Epidermal melanocyte (primary cell): ENCODE measurements around the gene TENM3.

ENCODE experiments used
- DNase-seq: peaks from one replicate; pipeline ENCODE4 v3.0.0; 2011; ENCODE audit warnings: low spot score; ENCODE audit not compliant: insufficient read length

Gene TENM3

GRCh38 chr4:182394181-182394580, 151.0 kb downstream of the TENM3 start:
- no peak for DNase-seq

DNA sequence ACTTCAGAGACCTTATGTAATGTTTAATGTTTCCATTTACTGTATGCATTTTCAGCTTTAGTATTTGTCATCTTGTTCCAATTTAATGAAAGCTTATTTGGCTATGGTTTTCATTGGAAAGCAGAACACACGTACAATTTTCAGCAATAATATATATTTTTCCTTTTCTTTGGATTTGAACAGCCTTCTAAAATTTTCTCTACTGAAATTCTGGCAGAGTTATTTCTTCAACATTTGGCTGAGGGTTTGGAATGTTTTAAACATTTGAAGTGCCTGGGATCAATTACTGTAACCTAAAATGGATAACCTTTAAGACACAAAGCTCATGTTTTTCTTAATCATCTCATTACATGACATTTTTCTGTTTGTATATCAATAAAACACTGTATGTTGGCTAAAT, 156.9 kb downstream of the TENM3 start:
- no peak for DNase-seq

DNA sequence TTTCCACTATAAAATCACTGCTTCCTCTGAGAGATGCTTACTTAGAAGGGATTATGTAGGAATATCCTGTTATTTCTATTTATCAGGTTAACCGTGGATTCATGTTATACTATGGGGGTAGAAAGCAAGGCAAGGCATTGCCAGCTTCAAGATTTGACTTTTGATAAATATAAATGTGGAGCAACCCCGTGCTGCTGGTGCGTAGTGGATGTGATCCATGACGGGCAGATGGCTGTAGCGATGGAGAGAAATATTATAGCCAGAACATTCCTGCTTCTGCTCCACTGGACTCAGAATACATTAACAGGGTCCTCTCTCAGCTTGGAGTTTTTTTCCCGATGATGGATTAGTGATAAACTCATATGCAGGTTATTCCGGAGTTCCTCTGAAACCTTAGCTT, 157.6 kb downstream of the TENM3 start:
- DNase-seq = no peak

GRCh38 chr4:182404376-182404775, 161.2 kb downstream of the TENM3 start:
- DNase-seq = no peak

DNA sequence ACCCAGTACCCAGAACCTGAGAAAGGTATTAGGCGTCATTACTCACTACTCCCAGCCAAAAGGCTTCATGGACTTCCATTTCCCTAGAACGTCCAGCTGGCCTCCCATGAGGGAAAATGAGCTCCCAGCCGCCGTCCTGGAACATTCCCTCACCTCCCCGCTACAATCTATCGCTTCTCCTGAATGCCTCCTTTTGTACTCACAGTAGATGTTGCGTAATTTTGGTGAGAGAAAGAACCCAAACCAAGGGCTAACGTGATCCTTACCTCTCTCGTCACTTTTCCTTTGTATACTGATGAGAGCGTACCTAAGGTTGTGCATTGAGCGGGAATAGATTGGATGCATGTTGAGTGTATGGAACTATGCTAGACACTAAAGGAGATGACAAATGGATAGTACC, 161.9 kb downstream of the TENM3 start:
- DNase-seq = no peak

DNA sequence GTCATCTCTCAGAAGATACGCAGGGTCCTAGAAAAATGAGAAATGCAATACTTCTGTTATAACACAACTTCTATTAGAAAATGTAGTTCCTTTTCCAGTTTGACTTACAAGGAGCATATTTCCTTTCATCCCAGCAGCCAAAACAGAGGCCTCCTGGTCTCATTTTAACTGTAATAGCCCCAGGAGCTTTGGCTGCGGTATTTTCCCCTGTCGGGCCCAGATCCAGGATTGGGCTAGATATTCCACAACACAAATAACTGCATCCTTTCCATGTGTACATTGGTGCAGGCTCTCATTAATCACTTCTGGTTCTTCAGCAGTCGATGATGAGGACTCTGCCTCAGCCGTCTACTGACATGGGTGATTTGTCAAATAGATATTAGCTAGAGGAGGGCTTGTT, 166.1 kb downstream of the TENM3 start:
- DNase-seq = no peak

GRCh38 chr4:182411391-182411790, 168.2 kb downstream of the TENM3 start:
- no peak for DNase-seq

- no peak for DNase-seq
Measured at GRCh38 chr4:182413550-182413949, 170.3 kb downstream of the TENM3 start.

DNA sequence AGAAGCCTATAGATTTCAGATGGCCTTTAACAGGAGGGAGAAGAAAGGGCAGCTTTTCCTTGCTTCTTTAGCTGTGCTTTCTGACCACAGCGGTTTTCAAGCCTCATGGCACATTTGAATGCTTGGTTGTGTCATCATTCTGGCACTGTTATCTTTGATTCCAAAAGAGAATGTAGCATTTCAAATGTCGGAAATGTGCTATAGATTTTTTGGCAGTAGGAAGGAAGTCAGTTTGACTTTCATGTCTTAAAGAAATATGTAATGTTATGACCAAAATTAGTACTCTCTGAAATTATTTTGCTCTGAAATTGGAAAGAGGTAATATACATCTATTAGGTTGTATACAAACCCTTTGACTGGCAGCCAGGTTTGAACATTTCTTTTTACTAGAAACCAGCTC, 171.9 kb downstream of the TENM3 start:
- DNase-seq = no peak

- DNase-seq = no peak
Measured at GRCh38 chr4:182416067-182416466, 172.9 kb downstream of the TENM3 start.

DNA sequence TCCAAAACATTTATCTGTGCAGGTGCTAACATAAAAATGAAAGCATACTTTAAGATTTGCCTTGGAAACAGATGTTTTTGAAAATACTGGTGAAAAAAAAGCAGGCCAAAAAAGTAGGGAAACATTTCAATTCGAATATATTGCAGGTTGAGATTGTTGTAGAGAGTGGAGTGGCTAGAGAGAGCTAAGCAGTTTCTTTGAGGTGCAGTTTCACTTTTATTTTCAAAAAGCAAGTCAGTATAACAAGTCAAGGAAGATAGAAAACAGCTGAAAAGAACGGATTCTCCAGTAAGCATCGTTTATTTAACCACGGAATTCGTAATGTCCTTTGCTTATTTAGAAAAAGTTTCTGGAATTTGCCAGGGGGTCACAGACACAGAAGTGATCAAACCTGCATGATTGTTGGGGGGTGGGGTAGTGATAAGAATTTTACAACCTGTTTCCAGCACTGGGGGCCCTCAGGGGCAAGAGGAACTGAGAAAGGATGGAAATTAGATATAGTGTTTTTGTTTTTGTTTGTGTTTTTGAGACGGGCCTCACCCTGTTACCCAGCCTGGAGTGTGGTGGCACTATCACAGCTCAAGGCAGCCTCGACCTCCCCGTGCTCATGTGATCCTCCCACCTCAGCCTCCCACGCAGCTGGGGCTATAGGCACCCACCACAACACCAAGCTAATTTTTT, 175.0 kb downstream of the TENM3 start:
- DNase-seq = no peak

DNA sequence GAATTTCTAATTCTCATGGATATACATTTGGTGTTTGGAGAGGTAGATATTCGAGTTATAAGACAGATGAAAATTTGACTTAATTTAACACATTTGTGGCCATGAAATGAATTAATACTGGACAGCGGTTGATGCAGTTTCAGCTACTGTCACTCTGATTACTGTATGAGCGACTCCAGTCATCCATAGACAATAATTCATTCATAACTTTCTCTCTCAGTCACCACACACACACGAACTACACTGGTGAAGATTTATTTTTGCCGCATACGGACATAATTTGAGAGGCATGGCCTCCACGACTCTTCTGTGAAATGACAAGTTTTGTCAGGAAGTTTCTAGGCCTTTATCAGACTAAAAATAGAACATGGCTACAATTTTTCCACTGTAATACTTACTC, 177.0 kb downstream of the TENM3 start:
- DNase-seq = no peak

DNA sequence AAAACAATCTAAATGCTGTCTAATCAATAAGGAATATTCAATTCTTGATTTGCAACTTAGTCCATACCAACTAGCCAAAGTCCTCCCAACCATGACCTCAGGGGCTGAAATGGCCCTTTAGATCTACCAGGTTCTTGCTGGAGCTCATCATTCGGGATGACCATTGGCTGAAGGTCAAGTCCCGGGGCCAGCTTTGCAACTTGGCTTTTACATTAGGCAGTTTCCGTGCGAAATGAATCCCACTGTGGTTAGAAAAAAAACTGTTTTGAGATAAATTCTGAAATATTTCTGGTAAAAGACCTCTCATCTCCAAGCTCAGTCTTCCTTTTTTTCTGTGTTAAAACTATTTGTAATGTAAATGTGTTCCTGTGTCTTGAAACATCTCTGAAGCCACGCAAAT, 178.6 kb downstream of the TENM3 start:
- DNase-seq = no peak

- no peak for DNase-seq
Measured at GRCh38 chr4:182425302-182425701, 182.1 kb downstream of the TENM3 start.

- no peak for DNase-seq
Measured at GRCh38 chr4:182426901-182427300, 183.7 kb downstream of the TENM3 start.

- DNase-seq = no peak
Measured at GRCh38 chr4:182427554-182427953, 184.4 kb downstream of the TENM3 start.

DNA sequence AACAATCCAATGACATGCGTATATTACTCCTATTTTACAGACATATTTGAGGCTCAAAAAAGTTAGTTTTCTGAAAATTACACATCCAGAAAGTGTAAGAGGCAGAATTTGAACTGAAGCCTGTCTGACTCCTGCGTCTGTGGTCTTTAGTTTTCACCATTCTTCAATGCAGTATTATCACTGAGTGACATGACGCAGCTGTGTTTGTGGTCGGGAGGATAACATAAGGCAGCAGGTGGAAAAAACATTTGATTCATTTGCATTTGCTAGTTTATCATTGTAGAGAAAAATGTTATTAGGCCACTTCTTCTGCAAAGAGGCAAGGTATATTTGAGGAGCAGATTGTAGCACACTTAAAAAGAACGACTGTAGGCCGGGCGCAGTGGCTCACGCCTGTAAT, 186.7 kb downstream of the TENM3 start:
- DNase-seq = no peak

DNA sequence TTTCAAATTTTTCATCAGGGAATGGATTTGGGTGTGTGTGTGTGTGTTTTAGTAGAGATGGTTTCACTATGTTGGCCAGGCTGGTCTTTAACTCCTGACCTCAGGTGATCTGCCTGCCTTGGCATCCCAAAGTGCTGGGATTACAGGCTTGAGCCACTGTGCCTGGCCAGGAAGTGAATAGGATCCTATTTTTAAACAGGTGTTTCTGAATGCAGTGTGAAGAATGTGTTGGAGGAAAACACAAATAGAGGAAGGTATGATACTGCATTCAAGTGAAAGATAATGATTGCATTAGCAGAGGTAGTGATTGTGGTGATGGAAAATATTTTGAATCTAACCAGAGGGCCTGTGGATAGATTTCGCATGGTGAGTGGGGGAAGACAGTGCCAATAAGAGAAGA, 189.6 kb downstream of the TENM3 start:
- no peak for DNase-seq

DNA sequence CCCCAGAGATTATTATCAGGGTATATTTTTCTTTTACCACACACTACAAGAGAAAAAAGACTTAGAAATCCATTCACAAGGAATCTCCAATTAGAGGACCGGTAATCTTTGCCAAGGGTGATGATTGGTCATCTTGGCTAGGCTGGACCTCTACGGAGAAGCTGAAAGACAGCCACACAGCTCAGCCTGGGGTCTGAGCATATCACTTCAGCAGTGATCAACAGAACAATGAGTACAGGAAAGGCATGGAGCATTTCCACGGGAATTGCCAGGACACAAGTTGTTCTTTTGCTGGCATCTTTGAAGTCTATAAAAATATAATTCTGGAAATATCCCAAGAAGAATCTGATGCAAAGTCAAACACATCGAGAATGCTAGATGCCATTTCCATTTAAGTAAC, 191.5 kb downstream of the TENM3 start:
- DNase-seq = no peak

DNA sequence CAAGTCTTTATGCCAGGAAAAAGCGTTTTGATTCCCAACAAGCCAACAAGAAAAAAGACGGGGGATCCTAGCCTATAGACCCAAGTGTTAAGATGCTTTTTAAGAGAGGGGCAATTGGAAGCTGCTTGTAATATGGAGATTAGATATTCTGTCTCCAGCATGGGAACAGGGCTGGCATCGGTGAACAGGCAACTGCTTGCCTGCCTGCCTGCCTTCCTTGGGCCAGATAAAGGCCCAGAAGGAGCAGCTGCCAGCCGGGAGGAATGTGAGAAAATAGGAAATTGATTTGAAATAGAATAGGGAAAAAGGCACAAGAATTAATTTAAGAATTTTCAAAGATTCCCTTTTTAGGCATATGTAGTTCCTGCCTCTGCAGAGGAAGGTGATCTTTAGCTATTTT, 192.2 kb downstream of the TENM3 start:
- no peak for DNase-seq

GRCh38 chr4:182443070-182443469, 199.9 kb downstream of the TENM3 start:
- DNase-seq = no peak

GRCh38 chr4:182447767-182448280, 204.6 kb downstream of the TENM3 start:
- no peak for DNase-seq

DNA sequence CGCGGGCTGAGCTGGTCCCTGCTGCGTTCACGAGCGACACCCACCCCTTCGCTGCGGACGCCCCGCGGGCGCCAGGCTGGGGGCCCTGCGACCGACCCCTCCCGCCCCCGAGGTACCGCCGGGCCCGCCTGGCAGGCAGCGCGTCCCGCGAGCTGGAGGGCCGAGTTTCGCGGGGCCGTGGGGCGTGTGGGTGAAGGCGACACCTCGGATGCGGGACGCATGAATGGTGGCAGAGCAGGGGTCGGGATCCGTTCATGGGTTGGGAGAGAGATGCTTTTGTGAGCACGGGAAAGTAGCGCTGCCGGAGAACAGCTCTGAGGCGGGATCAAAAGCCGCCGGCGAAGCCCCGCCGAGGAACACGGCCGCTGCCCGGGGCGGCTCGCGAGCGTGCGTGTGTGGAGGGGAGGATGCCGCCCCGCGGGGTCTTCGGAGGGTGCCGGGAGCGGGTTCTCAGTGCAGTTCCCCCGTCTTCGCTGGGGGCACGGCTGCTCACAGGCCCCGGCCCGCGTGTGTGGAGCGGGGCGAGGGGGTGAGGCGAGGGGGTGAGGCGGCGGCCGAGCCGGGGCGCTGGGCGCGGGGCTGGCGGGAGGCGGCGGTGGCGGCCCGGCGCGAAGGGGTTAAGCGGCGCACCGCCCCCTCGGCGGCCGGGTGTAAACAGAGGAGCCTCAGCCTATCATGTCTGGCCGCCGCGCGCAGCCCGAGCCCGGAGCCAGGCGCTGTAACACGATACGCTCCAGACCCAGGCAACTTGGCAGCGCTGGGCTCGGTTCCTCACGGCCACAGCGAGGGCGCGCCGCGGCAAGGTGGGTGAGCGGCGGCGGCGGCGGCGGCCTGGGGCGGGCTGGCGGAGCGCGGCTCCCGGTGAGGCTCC, 205.3 kb downstream of the TENM3 start:
- DNase-seq = peak; percentile 96
